GM18951 (cell line): Measurements from ENCODE around the gene GOLGA8A.

ENCODE experiments used
- POLR2A ChIP-seq: IDR thresholded peaks from 4 replicates; pipeline ENCODE4 v1.6.1; 2011; ENCODE audit warnings: mild to moderate bottlenecking; ENCODE audit not compliant: insufficient read length, insufficient read depth; ENCODE audit errors: extremely low read depth
- in situ Hi-C: fragments of 300-500 bp; cut with MboI; formaldehyde crosslinking; loops from one replicate; pipeline ENCODE4 v1.12.0; 2022; ENCODE audit warnings: low sequenced_read_pairs, mixed read lengths, inconsistent platforms; ENCODE audit not compliant: unreplicated experiment

The GOLGA8A gene, protein sequence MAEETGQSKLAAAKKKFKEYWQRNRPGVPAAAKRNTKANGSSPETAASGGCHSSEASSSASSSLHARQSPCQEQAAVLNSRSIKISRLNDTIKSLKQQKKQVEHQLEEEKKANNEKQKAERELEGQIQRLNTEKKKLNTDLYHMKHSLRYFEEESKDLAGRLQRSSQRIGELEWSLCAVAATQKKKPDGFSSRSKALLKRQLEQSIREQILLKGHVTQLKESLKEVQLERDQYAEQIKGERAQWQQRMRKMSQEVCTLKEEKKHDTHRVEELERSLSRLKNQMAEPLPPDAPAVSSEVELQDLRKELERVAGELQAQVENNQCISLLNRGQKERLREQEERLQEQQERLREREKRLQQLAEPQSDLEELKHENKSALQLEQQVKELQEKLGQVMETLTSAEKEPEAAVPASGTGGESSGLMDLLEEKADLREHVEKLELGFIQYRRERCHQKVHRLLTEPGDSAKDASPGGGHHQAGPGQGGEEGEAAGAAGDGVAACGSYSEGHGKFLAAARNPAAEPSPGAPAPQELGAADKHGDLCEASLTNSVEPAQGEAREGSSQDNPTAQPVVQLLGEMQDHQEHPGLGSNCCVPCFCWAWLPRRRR

DNA sequence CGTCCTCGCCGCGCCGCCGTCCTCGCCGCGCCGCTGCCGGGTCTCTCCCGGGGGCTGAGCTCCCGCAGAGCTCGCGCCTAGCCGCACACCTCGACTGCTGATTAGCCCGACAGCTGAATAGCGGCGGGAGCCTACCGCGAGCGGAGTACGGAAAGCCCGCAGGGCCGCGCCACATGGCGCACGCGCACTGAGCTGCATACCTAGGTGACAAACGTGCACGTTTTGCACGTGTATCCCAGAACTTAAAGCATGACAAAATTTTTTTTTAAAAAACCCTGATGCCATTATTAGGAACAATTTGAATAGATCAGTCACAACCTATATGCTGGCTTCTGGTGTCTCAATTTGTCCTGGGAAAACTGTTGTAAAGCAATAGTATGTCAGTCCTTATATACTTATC lies at the start of gene GOLGA8A:
Gene GOLGA8A, minus strand, starts transcription at position 122 of the 400 bp plus-strand sequence. CDS start 48,117 bp downstream, outside the sequence.
- in situ Hi-C loops: no loop called here
- TF ChIP-seq POLR2A: peak; percentile 44

GRCh38 chr15:34483644-34484043 lies 46.0 kb upstream of the GOLGA8A start:
- in situ Hi-C loops: no loop called here
- TF ChIP-seq POLR2A: no peak

GRCh38 chr15:34481370-34481769 lies 43.8 kb upstream of the GOLGA8A start:
- no peak for TF ChIP-seq POLR2A
- in situ Hi-C loops: no loop called here

DNA sequence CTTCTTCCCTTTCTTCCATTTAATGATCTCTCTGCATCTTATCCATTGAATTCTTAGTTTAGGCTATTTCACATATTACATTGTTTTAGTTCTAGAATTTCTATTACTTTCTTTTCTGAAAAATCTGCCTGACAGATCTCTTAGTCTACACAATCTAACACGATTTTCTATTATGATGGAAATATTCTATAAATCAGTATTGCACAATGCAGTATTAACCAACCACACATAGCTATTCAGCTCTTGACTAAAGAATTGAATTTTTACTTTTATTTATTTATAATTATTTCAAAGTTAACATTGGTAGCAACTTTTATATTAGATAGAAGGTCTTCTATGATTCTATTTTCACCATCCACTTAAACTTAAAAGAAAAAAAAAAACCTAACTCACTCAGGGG lies 36.2 kb upstream of the GOLGA8A start:
- TF ChIP-seq POLR2A: no peak
- in situ Hi-C loops: no loop called here

GRCh38 chr15:34472947-34473346 lies 35.3 kb upstream of the GOLGA8A start:
- in situ Hi-C loops: no loop called here
- no peak for TF ChIP-seq POLR2A

DNA sequence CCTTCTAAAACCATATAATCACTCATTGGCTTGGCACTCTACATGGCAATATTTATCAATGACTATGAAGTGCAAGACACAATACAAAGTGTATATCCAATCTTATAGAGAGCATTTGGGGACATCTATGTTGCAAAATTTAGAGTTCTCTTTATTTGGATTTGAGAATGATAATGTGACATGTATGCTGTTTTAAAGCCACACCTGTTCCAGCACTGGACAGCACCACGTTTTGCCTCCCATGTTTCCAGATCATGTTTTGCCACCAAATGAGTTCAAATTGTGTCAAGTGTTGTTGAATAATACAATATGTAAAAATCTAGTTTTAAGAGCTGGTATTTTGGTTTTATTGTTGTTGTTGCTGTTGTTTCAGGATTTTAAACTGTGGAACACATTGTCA lies 33.3 kb upstream of the GOLGA8A start:
- no peak for TF ChIP-seq POLR2A
- in situ Hi-C loops: no loop called here

- in situ Hi-C loops: no loop called here
These were observed 32.5 kb upstream of the GOLGA8A start for GRCh38 chr15:34470091-34470490.

DNA sequence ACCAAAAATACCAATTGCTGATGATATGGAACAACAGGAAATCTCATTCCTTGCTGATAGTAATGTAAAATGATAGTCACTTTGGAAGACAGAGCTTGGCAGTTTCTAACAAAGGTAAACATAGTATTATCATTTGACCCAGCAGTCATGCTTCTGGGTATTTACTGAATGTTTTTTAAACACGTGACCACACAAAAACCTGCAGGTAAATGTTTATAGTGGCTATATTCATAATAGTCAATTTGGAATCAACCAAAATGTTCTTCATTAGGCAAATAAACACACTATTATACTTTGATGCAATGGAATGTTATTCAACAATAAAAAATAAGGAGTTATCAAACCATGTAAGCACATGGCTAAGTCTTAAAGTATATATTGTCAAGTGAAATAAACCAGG lies 24.1 kb upstream of the GOLGA8A start:
- no peak for TF ChIP-seq POLR2A
- in situ Hi-C loops: no loop called here

More at GRCh38 chr15:34470091-34470490, 32.5 kb upstream of the GOLGA8A start:
- no peak for TF ChIP-seq POLR2A

GRCh38 chr15:34460451-34460850 lies 22.8 kb upstream of the GOLGA8A start:
- in situ Hi-C loops: no loop called here
- TF ChIP-seq POLR2A: no peak

DNA sequence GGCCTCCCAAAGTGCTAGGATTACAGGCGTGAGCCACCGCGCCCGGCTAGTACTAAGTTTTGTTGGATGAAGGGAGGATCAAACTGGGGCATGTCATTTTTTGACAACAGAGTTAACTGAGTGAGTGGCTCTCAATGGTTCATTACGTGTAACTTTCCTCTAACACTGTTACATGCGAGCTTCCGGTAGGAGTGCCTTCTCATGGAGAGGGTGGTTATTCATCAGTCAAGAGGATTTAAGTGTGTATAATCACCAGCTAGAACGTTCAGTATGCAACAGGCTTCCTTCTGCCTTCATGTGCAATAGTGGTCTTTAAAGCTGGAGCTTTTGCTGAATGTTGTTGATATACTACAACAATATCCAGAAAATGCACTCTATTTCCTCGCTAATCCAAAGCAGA lies 19.1 kb upstream of the GOLGA8A start:
- in situ Hi-C loops: no loop called here
- no peak for TF ChIP-seq POLR2A

DNA sequence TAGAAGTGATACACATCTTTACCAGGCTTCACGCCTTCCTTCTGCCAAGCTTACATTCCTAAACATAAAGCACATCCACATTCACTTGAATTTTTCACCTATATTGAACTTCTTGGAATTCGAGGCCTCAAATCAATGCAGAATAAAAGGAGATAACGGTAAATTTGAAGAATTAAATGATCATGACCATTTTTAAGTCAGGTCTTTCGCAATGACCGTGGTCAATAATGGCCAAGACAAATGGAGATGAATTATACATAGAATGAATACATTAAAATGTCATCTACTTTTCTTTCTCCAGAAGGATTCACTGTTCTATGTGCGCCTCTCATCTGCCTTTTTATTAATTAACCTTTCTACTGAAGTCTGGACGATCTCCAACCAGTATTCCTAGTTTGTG lies 5.3 kb upstream of the GOLGA8A start:
- TF ChIP-seq POLR2A: no peak
- in situ Hi-C loops: no loop called here

- TF ChIP-seq POLR2A: no peak
- in situ Hi-C loops: no loop called here
These were observed 2.3 kb upstream of the GOLGA8A start for GRCh38 chr15:34439878-34440277.

- TF ChIP-seq POLR2A: no peak
- in situ Hi-C loops: no loop called here
These were observed 609 bp downstream of the GOLGA8A start for GRCh38 chr15:34436956-34437442.
